IMR-90 (cell line): ENCODE data around the gene MAP3K8. TPM values are rescaled to one million over a fixed set of nuclear protein-coding genes. Genes with fewer than 3 reads are reported as not detected.

Experiments used
- ATAC-seq: fragments of 200-7000 bp; cut with Tn5 transposase; 2 replicates; pipeline ENCODE4 v1.9.1; 2020; ENCODE audit warnings: low read depth, mild to moderate bottlenecking, moderate library complexity
- BruUV-seq: library from RNA; stranded (reverse); fragments of 400-500 nt; replicated peaks from 2 replicates; lab custom pipeline; 2021; lab: Mats Ljungman, UMichigan
- CTCF ChIA-PET: fragments of 300-600 bp; formaldehyde crosslinking; extraction: SDS; loops from one replicate; lab custom pipeline; 2021; ENCODE audit warnings: antibody characterized with exemption; lab: Yijun Ruan, JAX
- POLR2A ChIA-PET: fragments of 300-600 bp; sonication (Branson Sonifier 250); formaldehyde crosslinking; loops from one replicate; lab custom pipeline; 2022; ENCODE audit warnings: antibody characterized with exemption; ENCODE audit not compliant: unreplicated experiment; lab: Charles Lee
- DNase-seq: peaks from one replicate; pipeline ENCODE4 v3.0.0; 2013
- H2AFZ ChIP-seq: replicated peaks from 2 replicates; pipeline ENCODE3; 2013; ENCODE audit warnings: low read length, mild to moderate bottlenecking; ENCODE audit not compliant: poor library complexity
- H2AK5ac ChIP-seq: 2 replicates; pipeline ENCODE4 v1.6.1; 2013; ENCODE audit warnings: low read depth, low read length, inconsistent platforms
- H2AK9ac ChIP-seq: replicated peaks from 2 replicates; pipeline ENCODE3; 2013; ENCODE audit warnings: mild to moderate bottlenecking, low read depth, low read length, moderate library complexity; ENCODE audit not compliant: poor library complexity
- H2BK120ac ChIP-seq: 2 replicates; pipeline ENCODE4 v1.6.1; 2013; ENCODE audit warnings: low read depth, low read length, inconsistent platforms
- H2BK15ac ChIP-seq: 3 replicates; pipeline ENCODE4 v1.6.1; 2013; ENCODE audit warnings: low read depth, low read length, inconsistent platforms
- H2BK20ac ChIP-seq: 2 replicates; pipeline ENCODE4 v1.6.1; 2013; ENCODE audit warnings: low read depth, mild to moderate bottlenecking, inconsistent platforms, low read length, moderate library complexity
- H2BK5ac ChIP-seq: 2 replicates; pipeline ENCODE4 v1.6.1; 2013; ENCODE audit warnings: mild to moderate bottlenecking, low read depth, low read length, inconsistent platforms; ENCODE audit not compliant: poor library complexity, severe bottlenecking
- H3K14ac ChIP-seq: replicated peaks from 2 replicates; pipeline ENCODE4 v1.6.1; 2013; ENCODE audit warnings: low read depth, low read length, inconsistent platforms
- H3K18ac ChIP-seq: 2 replicates; pipeline ENCODE4 v1.6.1; 2013; ENCODE audit warnings: low read depth, low read length, control low read depth
- H3K23ac ChIP-seq: 2 replicates; pipeline ENCODE4 v1.6.1; 2013; ENCODE audit warnings: low read depth, low read length, inconsistent platforms
- H3K27ac ChIP-seq: 2 replicates; pipeline ENCODE4 v1.5.1; 2013; ENCODE audit warnings: mild to moderate bottlenecking, control low read depth, low read length; ENCODE audit not compliant: insufficient read depth
- H3K27me3 ChIP-seq: 2 replicates; pipeline ENCODE4 v1.6.1; 2013; ENCODE audit warnings: low read length; ENCODE audit not compliant: control insufficient read depth, insufficient read depth
- H3K36me3 ChIP-seq: 2 replicates; pipeline ENCODE4 v1.6.1; 2013; ENCODE audit warnings: low read length, mixed read lengths; ENCODE audit not compliant: control insufficient read depth, insufficient read depth
- H3K4ac ChIP-seq: 2 replicates; pipeline ENCODE4 v1.6.1; 2013; ENCODE audit warnings: low read depth, low read length, inconsistent platforms
- H3K4me1 ChIP-seq: 2 replicates; pipeline ENCODE4 v1.6.1; 2013; ENCODE audit warnings: low read length, mixed read lengths; ENCODE audit not compliant: control insufficient read depth, insufficient read depth
- H3K4me2 ChIP-seq: 2 replicates; pipeline ENCODE4 v1.6.1; 2013; ENCODE audit warnings: low read depth, mild to moderate bottlenecking, control low read depth, low read length, moderate library complexity
- H3K4me3 ChIP-seq: 2 replicates; pipeline ENCODE4 v1.5.1; 2013; ENCODE audit warnings: low read depth, mild to moderate bottlenecking, control low read depth, low read length, moderate library complexity; ENCODE audit not compliant: insufficient read depth
- H3K56ac ChIP-seq: 2 replicates; pipeline ENCODE4 v1.6.1; 2013; ENCODE audit warnings: low read length, inconsistent platforms; ENCODE audit not compliant: insufficient read depth; ENCODE audit errors: extremely low read depth
- H3K79me1 ChIP-seq, 2 experiments: 2 replicates each; pipeline ENCODE4 v1.6.1; 2013; ENCODE audit warnings: low read length in 2 of 2, inconsistent platforms in 1 of 2, low read depth in 1 of 2
- H3K9ac ChIP-seq: 2 replicates; pipeline ENCODE4 v1.6.1; 2013; ENCODE audit warnings: low read depth, low read length, control low read depth
- H3K9me1 ChIP-seq: 2 replicates; pipeline ENCODE4 v1.6.1; 2013; ENCODE audit warnings: low read length, inconsistent platforms; ENCODE audit not compliant: insufficient read depth
- H3K9me3 ChIP-seq: 2 replicates; pipeline ENCODE4 v1.6.1; 2013; ENCODE audit warnings: low read length; ENCODE audit not compliant: control insufficient read depth, insufficient read depth
- H4K20me1 ChIP-seq: 2 replicates; pipeline ENCODE4 v1.6.1; 2013; ENCODE audit warnings: low read length, inconsistent platforms; ENCODE audit not compliant: insufficient read depth
- H4K5ac ChIP-seq: 2 replicates; pipeline ENCODE4 v1.6.1; 2013; ENCODE audit warnings: mild to moderate bottlenecking, low read depth, low read length, control low read depth
- H4K8ac ChIP-seq, 2 experiments: 2 replicates each; pipeline ENCODE4 v1.6.1; 2013; ENCODE audit warnings: low read depth in 2 of 2, low read length in 2 of 2, control low read depth in 1 of 2, inconsistent platforms in 1 of 2
- H4K91ac ChIP-seq: 2 replicates; pipeline ENCODE4 v1.6.1; 2013; ENCODE audit warnings: low read depth, low read length, inconsistent platforms; ENCODE audit not compliant: insufficient read depth
- BHLHE40 ChIP-seq: fragments of 150-350 bp; IDR thresholded peaks from 2 replicates; pipeline ENCODE4 v1.6.1; 2016; ENCODE audit warnings: mild to moderate bottlenecking, low read depth, low read length
- CEBPB ChIP-seq: IDR thresholded peaks from 2 replicates; pipeline ENCODE4 v1.6.1; 2012; ENCODE audit warnings: low read depth, low read length, improper control_type of control experiment
- CHD1 ChIP-seq: IDR thresholded peaks from 2 replicates; pipeline ENCODE4 v1.6.1; 2012; ENCODE audit warnings: low read depth, low read length, improper control_type of control experiment
- FOS ChIP-seq: fragments of 150-350 bp; IDR thresholded peaks from 2 replicates; pipeline ENCODE4 v1.6.1; 2016; ENCODE audit warnings: low read depth, low read length
- MAFK ChIP-seq: IDR thresholded peaks from 2 replicates; pipeline ENCODE4 v1.6.1; 2012; ENCODE audit warnings: low read depth, low read length, improper control_type of control experiment
- MAZ ChIP-seq: IDR thresholded peaks from 2 replicates; pipeline ENCODE4 v1.6.1; 2012; ENCODE audit warnings: low read depth, mild to moderate bottlenecking, low read length, improper control_type of control experiment, moderate library complexity, borderline replicate concordance
- MXI1 ChIP-seq: IDR thresholded peaks from 2 replicates; pipeline ENCODE4 v1.6.1; 2012; ENCODE audit warnings: low read depth, mild to moderate bottlenecking, low read length, moderate library complexity, borderline replicate concordance
- NFE2L2 ChIP-seq: fragments of 150-350 bp; IDR thresholded peaks from 2 replicates; pipeline ENCODE4 v1.6.1; 2016; ENCODE audit warnings: low read depth, mild to moderate bottlenecking, low read length
- POLR2A ChIP-seq: IDR thresholded peaks from 2 replicates; pipeline ENCODE4 v1.6.1; 2012; ENCODE audit warnings: mild to moderate bottlenecking, low read depth, low read length
- RAD21 ChIP-seq: IDR thresholded peaks from 2 replicates; pipeline ENCODE4 v1.6.1; 2012; ENCODE audit warnings: low read length, improper control_type of control experiment
- RCOR1 ChIP-seq: IDR thresholded peaks from 2 replicates; pipeline ENCODE4 v1.6.1; 2012; ENCODE audit warnings: mild to moderate bottlenecking, low read length, improper control_type of control experiment; ENCODE audit not compliant: insufficient replicate concordance
- RFX5 ChIP-seq: IDR thresholded peaks from 2 replicates; pipeline ENCODE4 v1.8.0; 2012; ENCODE audit warnings: low read depth, mild to moderate bottlenecking, low read length, moderate library complexity
- SMC3 ChIP-seq: fragments of 150-350 bp; IDR thresholded peaks from 2 replicates; pipeline ENCODE4 v1.6.1; 2016; ENCODE audit warnings: low read depth, mild to moderate bottlenecking, antibody characterized with exemption, low read length, moderate library complexity
- whole genome bisulfite sequencing, 2 experiments: methylation state at CpG; one replicate each; pipeline versions ENCODE4 v1.1.5 to v1.1.7; 2013; ENCODE audit warnings: missing lambda C conversion rate in 2 of 2; ENCODE audit not compliant: insufficient read length in 1 of 2; ENCODE audit errors: extremely low coverage in 2 of 2; 5-methylcytosine and 5-hydroxymethylcytosine counted together
- dilution Hi-C: fragments of 300-500 bp; cut with HindIII; formaldehyde crosslinking; loops from one replicate; pipeline ENCODE4 v1.14.3; 2018; ENCODE audit warnings: low sequenced_read_pairs; ENCODE audit not compliant: unreplicated experiment
- in situ Hi-C: fragments of 300-500 bp; cut with MboI; formaldehyde crosslinking; loops from 3 replicates; pipeline ENCODE4 v1.14.3; 2019; ENCODE audit warnings: low sequenced_read_pairs, inconsistent platforms, mixed read lengths
- intact Hi-C: fragments of 100-400 bp; cut with micrococcal nuclease; formaldehyde crosslinking; loops from 2 replicates; pipeline ENCODE4 v1.10.0; 2022
- polyA plus RNA-seq, 3 experiments: library from polyadenylated mRNA; depleted of rRNA; stranded (reverse); fragments of >200 nt; gene quantifications; 2 replicates each; pipeline ENCODE4 v1.2.3, GENCODE V29; 2012; ENCODE audit warnings: low replicate concordance in 1 of 3
- total RNA-seq: library from RNA; depleted of rRNA; stranded (reverse); fragments of >200 nt; gene quantifications from 2 replicates; pipeline ENCODE4 v1.2.3, GENCODE V29; 2012
- TF ChIP-seq, protein P1 (sequence below): fragments of 150-350 bp; IDR thresholded peaks from 2 replicates; pipeline ENCODE4 v1.6.1; 2016; ENCODE audit warnings: low read depth, mild to moderate bottlenecking, low read length, moderate library complexity, borderline replicate concordance
- TF ChIP-seq, protein P2 (sequence below): conservative IDR thresholded peaks from 2 replicates; pipeline ENCODE4 v1.5.1; 2012; ENCODE audit warnings: mild to moderate bottlenecking, low read depth, low read length, improper control_type of control experiment
- TF ChIP-seq, protein P3 (sequence below): fragments of 150-350 bp; IDR thresholded peaks from 2 replicates; pipeline ENCODE4 v1.6.1; 2017; ENCODE audit warnings: mild to moderate bottlenecking, antibody characterized with exemption, low read length, low read depth

Gene MAP3K8
- total and polyA plus RNA-seq, 2 of the 4 experiments (the other 2 are of a cell fraction) = 1.8 to 2.6 TPM

DNA sequence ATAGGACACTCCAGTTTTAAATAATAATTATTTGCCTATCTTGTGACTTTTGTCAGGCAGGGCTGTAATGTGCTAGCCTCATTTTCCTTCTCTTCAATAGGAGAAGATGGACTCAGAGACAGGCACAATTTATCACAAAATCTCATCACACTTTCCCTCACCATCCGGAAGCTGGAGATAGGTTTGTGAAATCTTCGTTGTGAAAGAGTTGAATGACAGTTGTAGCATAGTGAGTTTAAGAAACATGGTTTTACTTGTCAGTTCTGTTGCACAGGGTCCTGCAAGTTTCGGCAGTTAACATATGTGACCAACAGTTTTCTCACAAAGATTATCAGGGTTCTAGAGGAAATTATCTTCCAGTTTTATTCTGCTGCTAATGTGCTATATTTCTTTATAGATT lies 37.7 kb upstream of the MAP3K8 start:
- Histone ChIP-seq H3K9ac (no peak overlapping the region), H3K36me3 (no peaks in the 10 kb centered on the region), H3K23ac (no peak overlapping the region), H3K18ac (no peak overlapping the region), H2BK20ac (no peak overlapping the region), H4K91ac (no peak overlapping the region), H4K5ac (no peak overlapping the region), H3K27ac (no peak overlapping the region), H4K8ac (no peak overlapping the region), H2BK120ac (no peak overlapping the region), H3K27me3 (peaks cover 48% of the 10 kb centered on the region), H4K20me1 (no peaks in the 10 kb centered on the region), H3K4me2 (no peak overlapping the region), H2AK9ac (no peak overlapping the region), H3K4ac (no peak overlapping the region), H2AK5ac (no peak overlapping the region), H2BK5ac (no peak overlapping the region), H2AFZ (no peak overlapping the region), H3K9me1 (no peaks in the 10 kb centered on the region), H3K9me3 (no peaks in the 10 kb centered on the region), H3K56ac (no peak overlapping the region), H3K4me3 (no peak overlapping the region), H3K4me1 (0 out of 2 replicates have a peak, but pooled peaks cover 1% of the 10 kb centered on the region), H2BK15ac (no peak overlapping the region), H3K79me1 (no peaks in the 10 kb centered on the region), H3K14ac (no peak overlapping the region)
- CTCF ChIA-PET = no interaction called here
- no CpG with 5 or more reads among the region's 3 CpGs for WGBS, 2 experiments
- in situ Hi-C loops = no loop called here
- no peak for ATAC-seq
- dilution Hi-C loops = no loop called here
- no TSS peak for BruUV-seq
- POLR2A ChIA-PET = no interaction called here
- DNase-seq = no peak
- TF ChIP-seq POLR2A (no peak), RAD21 (no peak), SMC3 (no peak), RFX5 (no peak), CHD1 (no peak), MAZ (no peak), RCOR1 (no peak), FOS (no peak), CEBPB (no peak), MXI1 (no peak), BHLHE40 (no peak), MAFK (no peak), NFE2L2 (no peak)
- TF ChIP-seq, protein P1, sequence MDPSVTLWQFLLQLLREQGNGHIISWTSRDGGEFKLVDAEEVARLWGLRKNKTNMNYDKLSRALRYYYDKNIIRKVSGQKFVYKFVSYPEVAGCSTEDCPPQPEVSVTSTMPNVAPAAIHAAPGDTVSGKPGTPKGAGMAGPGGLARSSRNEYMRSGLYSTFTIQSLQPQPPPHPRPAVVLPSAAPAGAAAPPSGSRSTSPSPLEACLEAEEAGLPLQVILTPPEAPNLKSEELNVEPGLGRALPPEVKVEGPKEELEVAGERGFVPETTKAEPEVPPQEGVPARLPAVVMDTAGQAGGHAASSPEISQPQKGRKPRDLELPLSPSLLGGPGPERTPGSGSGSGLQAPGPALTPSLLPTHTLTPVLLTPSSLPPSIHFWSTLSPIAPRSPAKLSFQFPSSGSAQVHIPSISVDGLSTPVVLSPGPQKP = no peak
- TF ChIP-seq, protein P2, sequence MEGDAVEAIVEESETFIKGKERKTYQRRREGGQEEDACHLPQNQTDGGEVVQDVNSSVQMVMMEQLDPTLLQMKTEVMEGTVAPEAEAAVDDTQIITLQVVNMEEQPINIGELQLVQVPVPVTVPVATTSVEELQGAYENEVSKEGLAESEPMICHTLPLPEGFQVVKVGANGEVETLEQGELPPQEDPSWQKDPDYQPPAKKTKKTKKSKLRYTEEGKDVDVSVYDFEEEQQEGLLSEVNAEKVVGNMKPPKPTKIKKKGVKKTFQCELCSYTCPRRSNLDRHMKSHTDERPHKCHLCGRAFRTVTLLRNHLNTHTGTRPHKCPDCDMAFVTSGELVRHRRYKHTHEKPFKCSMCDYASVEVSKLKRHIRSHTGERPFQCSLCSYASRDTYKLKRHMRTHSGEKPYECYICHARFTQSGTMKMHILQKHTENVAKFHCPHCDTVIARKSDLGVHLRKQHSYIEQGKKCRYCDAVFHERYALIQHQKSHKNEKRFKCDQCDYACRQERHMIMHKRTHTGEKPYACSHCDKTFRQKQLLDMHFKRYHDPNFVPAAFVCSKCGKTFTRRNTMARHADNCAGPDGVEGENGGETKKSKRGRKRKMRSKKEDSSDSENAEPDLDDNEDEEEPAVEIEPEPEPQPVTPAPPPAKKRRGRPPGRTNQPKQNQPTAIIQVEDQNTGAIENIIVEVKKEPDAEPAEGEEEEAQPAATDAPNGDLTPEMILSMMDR = no peak
- TF ChIP-seq, protein P3, sequence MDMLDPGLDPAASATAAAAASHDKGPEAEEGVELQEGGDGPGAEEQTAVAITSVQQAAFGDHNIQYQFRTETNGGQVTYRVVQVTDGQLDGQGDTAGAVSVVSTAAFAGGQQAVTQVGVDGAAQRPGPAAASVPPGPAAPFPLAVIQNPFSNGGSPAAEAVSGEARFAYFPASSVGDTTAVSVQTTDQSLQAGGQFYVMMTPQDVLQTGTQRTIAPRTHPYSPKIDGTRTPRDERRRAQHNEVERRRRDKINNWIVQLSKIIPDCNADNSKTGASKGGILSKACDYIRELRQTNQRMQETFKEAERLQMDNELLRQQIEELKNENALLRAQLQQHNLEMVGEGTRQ = no peak
- intact Hi-C loops = no loop called here
